Right cardiac atrium (tissue), 5 donors: ENCODE results near the gene WWOX. TPM values are rescaled to one million over a fixed set of nuclear protein-coding genes. Genes with fewer than 3 reads are reported as not detected.

Experiments
- ATAC-seq, 2 donors: fragments of 200-7000 bp; cut with Tn5 transposase; one replicate each; pipeline versions ENCODE4 v1.8.0 to v1.9.1; 2020; ENCODE audit warnings: moderate library complexity in 2 of 2, mild to moderate bottlenecking in 1 of 2
- DNase-seq, 3 donors: peaks; one replicate each; pipeline ENCODE4 v3.0.0-alpha.2; 2020
- H3K27ac ChIP-seq: one replicate; pipeline ENCODE4 v1.5.1; 2013; ENCODE audit warnings: mild to moderate bottlenecking, low read length, control low read depth, moderate library complexity
- H3K27me3 ChIP-seq: one replicate; pipeline ENCODE4 v1.6.1; 2013; ENCODE audit not compliant: control insufficient read depth, insufficient read depth
- H3K4me1 ChIP-seq: one replicate; pipeline ENCODE4 v1.6.1; 2013; ENCODE audit warnings: low read length; ENCODE audit not compliant: control insufficient read depth, insufficient read depth
- H3K4me3 ChIP-seq: one replicate; pipeline ENCODE4 v1.5.1; 2013; ENCODE audit warnings: low read length, control low read depth
- H3K9me3 ChIP-seq: one replicate; pipeline ENCODE4 v1.6.1; 2013; ENCODE audit warnings: low read length; ENCODE audit not compliant: control insufficient read depth
- WGBS: extraction: QIAGEN DNeasy Blood & Tissue Kit; methylation state at CpG from one replicate; pipeline ENCODE4 v1.1.7; 2013; 5-methylcytosine and 5-hydroxymethylcytosine counted together
- intact Hi-C, 4 donors: fragments of 100-400 bp; cut with DNase I; formaldehyde crosslinking; loops; one replicate each; pipeline versions ENCODE4 v1.11.0 to v1.14.0; 2022 to 2023
- polyA plus RNA-seq: library from polyadenylated mRNA; stranded (reverse); fragments of 200-250 nt; gene quantifications from one replicate; pipeline ENCODE4 v1.2.3, GENCODE V29; 2013
- total RNA-seq, 4 donors: library from RNA; stranded (reverse); fragmentation: NEBNext Ultra II Directional; extraction: Animal tissue kit (Norgen Biotek cat#: 25700); gene quantifications; one replicate each; pipeline ENCODE4 v1.2.1, GENCODE V29; 2021
- donor health status: healthy with polysubstance abuse.
- donor health status: DM: no; HTN: yes; CAD: no.
- donor health status: DM: no; HTN: no; CAD: no.
- donor health status: DM: no; HTN: yes; CAD: no; lungs with severe emphysema.
- donor health status: DM: yes; HTN: yes; CAD: no.

Gene WWOX
- total and polyA plus RNA-seq, 5 donors, result 6.0 to 14.9 (median 13.1) TPM

DNA sequence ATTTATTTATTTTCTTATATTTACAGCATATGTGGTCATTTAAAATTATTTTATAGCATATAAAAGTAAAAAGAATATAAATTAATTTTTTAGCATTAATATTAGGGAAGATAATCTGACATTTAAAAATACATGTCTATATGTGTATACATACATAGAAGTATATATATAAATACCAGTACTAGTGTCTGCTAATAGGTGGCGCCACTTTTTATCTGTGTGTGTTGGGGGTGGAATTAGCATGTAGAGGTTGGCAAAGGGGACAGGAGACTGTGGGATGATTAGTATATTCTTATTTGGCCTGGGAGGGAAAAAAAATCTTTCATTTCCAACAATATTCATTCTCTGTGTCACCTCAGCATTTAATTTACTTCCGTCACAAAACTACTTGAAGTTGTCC is 359.1 kb downstream of the WWOX start:
- intact Hi-C loops, result no loop called here
- Histone ChIP-seq H3K4me1 (peaks cover 3% of the 10 kb centered on the region), H3K27me3 (no peaks in the 10 kb centered on the region), H3K9me3 (no peaks in the 10 kb centered on the region), H3K27ac (no peak overlapping the region), H3K4me3 (no peak overlapping the region)
- ATAC-seq (no peak), DNase-seq (no peak)
- WGBS, result 98% methylated on average over 2 of the region's 2 CpGs

DNA sequence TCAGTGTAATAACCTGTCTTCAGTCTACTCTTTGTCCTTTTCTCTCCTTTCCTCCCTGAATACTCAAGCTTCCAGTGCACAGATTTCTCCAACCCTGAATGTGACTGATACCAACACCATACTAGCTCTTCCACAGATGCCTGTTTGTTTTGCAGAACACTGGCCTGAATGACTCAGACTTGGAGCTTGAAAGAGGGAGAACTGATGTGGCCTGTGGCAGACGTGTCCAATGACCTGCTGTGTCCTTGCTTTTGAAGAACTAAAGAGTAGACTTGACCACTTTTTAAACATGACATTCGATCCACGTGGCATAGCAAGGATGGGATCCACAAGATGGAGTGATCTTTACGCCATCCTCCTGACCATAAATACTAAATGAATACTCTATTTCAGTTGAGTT is 361.0 kb downstream of the WWOX start:
- WGBS, result 93% methylated on average over 4 of the region's 4 CpGs
- Histone ChIP-seq H3K4me1 (peaks cover 3% of the 10 kb centered on the region), H3K4me3 (no peak overlapping the region), H3K9me3 (no peaks in the 10 kb centered on the region), H3K27ac (no peak overlapping the region), H3K27me3 (no peaks in the 10 kb centered on the region)
- no peak for DNase-seq
- ATAC-seq, result no peak
- intact Hi-C loops, result no loop called here

DNA sequence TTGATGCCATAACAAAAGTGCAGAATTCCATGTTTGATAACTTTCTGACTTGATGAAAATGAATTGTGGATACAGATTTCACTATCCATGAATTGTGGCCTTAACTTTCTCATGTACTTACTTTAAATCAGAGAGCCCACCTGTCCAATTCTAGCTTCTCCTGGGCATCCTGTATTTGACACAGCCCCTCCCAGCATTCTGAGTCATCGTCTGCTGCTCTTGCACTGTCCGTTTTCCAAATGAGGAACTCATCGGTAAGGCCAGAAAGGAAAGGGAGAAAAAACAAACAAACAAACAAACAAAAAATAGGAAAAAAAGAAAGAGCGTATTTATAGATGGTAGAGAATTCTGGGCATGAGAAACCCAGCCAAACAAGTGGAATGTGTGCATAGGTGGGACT is 361.6 kb downstream of the WWOX start:
- no peak overlapping the region for H3K27ac ChIP-seq
- H3K4me1 ChIP-seq, result no peaks in the 10 kb centered on the region
- H3K9me3 ChIP-seq, result no peaks in the 10 kb centered on the region
- H3K27me3 ChIP-seq, result no peaks in the 10 kb centered on the region
- no peak for DNase-seq
- H3K4me3 ChIP-seq, result no peak overlapping the region
- no peak for ATAC-seq
- WGBS, result 79% methylated on average over 4 of the region's 4 CpGs
- intact Hi-C loops, result no loop called here

DNA sequence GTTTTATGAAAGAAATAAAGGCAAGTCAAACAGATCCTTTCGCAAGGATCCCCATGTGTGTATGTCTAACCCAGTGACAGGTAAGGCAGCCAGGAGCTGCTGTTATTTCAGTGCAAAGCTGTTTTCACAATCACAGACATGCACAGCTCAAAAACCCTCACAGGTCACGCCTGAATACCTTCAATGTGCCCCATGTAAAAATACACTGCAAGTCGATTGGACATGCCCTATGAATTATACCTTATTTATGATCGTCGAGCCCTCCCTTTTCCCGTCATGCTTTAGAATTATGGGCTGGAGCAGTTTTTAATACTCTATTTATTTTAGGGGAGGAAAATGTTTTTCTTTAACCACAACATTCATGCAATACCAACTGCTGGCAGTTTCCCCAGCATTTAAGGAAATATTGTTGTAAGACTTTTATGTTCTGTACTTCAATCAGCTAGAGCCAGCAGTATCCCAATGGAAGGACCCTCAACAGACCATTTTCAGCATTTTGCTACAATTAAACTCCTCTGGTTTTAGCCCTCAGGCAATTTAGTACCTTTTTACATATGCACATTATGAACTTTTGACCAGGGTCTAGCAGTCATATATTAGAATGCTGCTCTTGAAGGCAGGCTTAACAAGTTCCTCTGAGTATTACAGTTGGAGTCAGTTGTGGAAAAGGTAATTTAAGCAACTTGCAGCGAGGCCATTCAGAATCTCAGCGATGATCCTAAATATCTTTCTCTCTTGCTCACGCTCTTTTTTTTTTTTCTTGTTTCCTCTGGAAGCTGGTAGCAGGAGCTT is 362.2 kb downstream of the WWOX start:
- H3K27ac ChIP-seq, result no peak overlapping the region
- H3K9me3 ChIP-seq, result no peaks in the 10 kb centered on the region
- no peak for ATAC-seq
- intact Hi-C loops, result no loop called here
- no peak for DNase-seq
- WGBS, result 91% methylated on average over 9 of the region's 9 CpGs
- H3K4me3 ChIP-seq, result no peak overlapping the region
- no peaks in the 10 kb centered on the region for H3K27me3 ChIP-seq
- no peaks in the 10 kb centered on the region for H3K4me1 ChIP-seq

- intact Hi-C loops, result no loop called here
- H3K27me3 ChIP-seq, result no peaks in the 10 kb centered on the region
- 89% methylated on average over 24 of the region's 24 CpGs for WGBS
- no peak overlapping the region for H3K27ac ChIP-seq
- DNase-seq (no peak), ATAC-seq (no peak)
- H3K9me3 ChIP-seq, result no peaks in the 10 kb centered on the region
- no peak overlapping the region for H3K4me3 ChIP-seq
- no peaks in the 10 kb centered on the region for H3K4me1 ChIP-seq
Measured at GRCh38 chr16:78462288-78463208, 363.1 kb downstream of the WWOX start.

DNA sequence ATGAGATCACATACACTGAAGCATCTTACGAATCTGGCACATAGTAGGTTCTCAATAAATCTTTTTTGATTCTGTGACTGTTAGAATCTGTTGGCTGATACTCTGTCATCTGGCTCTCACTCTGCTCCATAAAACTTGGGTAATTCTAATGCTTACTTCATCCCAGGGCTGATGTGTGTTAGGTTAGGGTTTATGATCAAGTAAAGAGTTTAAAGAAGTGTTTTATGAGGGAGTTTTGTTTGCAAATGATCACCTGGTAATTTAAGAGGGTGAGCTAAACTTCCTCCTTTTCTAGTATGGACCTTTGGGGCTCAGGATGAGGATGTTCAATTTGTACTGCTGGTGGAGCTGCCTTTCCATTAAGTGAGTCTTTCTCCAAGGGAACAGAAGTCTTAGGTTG is 364.1 kb downstream of the WWOX start:
- H3K27ac ChIP-seq, result no peak overlapping the region
- ATAC-seq (no peak), DNase-seq (no peak)
- no peaks in the 10 kb centered on the region for H3K9me3 ChIP-seq
- 73% methylated on average over 1 of the region's 1 CpG for WGBS
- H3K27me3 ChIP-seq, result no peaks in the 10 kb centered on the region
- intact Hi-C loops, result no loop called here
- H3K4me1 ChIP-seq, result no peaks in the 10 kb centered on the region
- no peak overlapping the region for H3K4me3 ChIP-seq

DNA sequence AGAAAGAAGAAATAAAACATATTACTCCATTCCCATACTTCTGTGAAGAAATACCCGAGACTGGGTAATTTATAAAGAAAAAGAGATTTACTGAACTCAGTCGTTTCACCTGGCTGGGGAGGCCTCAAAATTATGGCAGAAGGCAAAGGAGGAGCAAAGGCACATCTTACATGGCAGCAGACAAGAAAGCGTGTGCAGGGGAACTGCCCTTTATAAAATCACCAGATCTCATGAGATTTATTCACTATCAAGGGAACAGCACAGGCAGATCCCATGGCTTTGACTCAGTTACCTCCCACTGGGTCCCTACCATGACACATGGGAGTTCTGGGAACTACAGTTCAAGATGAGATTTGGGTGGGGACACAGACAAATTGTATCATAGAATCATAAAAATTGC is 365.4 kb downstream of the WWOX start:
- intact Hi-C loops, result no loop called here

DNA sequence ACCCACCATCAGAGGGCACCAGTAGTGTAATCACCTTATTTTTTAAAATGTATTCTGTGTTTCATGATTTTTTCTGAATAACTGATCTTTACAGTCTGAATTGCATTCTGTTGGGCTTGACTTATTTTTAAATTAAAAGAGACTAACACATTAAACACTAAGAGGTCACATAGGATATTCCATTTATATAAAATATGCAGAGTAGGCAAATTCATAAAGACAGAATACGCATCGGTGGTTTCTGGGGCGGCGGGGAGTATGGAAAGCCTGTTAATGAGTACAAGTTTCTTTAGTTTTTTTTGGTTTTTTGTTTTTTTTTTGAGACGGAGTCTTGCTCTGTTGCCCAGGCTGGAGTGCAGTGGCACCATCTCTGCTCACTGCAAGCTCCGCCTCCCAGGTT is 366.3 kb downstream of the WWOX start:
- no peak for DNase-seq
- Histone ChIP-seq H3K27ac (no peak overlapping the region), H3K27me3 (no peaks in the 10 kb centered on the region), H3K4me3 (no peak overlapping the region), H3K4me1 (no peaks in the 10 kb centered on the region), H3K9me3 (no peaks in the 10 kb centered on the region)
- WGBS, result 98% methylated on average over 6 of the region's 6 CpGs
- ATAC-seq, result no peak
- intact Hi-C loops, result no loop called here

More for the DNA sequence above, 365.4 kb downstream of the WWOX start:
- Histone ChIP-seq H3K9me3 (no peaks in the 10 kb centered on the region), H3K27ac (no peak overlapping the region), H3K27me3 (no peaks in the 10 kb centered on the region), H3K4me1 (no peaks in the 10 kb centered on the region), H3K4me3 (no peak overlapping the region)
- ATAC-seq, result no peak
- WGBS, result 93% methylated on average over 3 of the region's 3 CpGs
- DNase-seq, result no peak

- Histone ChIP-seq H3K27me3 (no peaks in the 10 kb centered on the region), H3K4me1 (no peaks in the 10 kb centered on the region), H3K4me3 (no peak overlapping the region), H3K9me3 (no peaks in the 10 kb centered on the region), H3K27ac (no peak overlapping the region)
- 95% methylated on average over 4 of the region's 4 CpGs for WGBS
- DNase-seq, result no peak
- ATAC-seq, result no peak
- intact Hi-C loops, result no loop called here
Measured at GRCh38 chr16:78469787-78470186, 370.3 kb downstream of the WWOX start.

DNA sequence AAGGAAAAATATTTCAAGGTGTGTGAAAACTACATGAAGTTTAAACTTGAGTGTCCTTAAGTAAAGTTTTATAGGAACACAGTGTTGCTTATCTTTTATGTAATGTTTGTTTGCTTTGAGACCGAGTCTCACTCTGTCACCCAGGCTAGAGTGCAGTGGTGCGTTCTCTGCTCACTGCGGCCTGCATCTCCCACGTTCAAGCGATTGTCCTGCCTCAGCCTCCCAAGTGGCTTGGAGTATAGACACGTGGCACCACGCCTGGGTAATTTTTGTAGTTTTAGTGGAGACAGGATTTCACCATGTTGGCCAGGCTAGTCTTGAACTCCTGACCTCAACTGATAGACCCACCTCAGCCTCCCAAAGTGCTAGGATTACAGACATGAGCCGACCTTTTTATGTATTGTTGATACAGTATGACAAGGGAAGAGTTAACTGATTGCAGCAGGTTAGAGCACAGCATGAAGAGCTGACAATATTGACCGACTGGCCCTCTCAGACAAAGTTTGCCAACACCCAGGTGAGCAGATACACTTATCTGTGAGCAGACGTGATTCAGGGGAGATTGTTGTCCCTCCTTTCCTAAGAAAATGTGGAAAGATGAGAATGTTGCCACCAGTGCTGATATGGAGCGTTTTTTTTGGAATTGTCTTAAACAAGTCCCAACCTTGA is 373.7 kb downstream of the WWOX start:
- intact Hi-C loops, result no loop called here
- H3K27ac ChIP-seq, result no peak overlapping the region
- no peak for ATAC-seq
- no peak overlapping the region for H3K4me3 ChIP-seq
- no peaks in the 10 kb centered on the region for H3K27me3 ChIP-seq
- DNase-seq, result no peak
- H3K9me3 ChIP-seq, result no peaks in the 10 kb centered on the region
- WGBS, result 85% methylated on average over 11 of the region's 11 CpGs
- H3K4me1 ChIP-seq, result no peaks in the 10 kb centered on the region

DNA sequence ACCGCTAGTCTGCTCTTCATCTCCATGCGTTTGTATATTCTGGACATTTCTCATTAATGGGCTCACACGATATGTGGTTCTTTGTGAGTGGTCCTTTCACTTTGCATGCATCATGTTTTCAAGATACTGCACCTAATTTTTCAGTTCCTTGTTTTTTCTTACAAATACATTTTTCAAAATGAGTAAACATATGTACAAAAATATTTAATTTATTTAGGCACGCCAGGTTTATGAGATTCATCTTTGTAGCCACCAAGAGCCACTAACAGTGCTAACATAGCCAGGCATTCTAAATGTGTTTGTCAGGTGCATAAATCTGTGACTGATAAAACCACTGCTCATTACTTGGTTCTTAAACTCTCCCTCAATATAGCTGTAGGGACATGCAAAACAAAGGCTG is 375.3 kb downstream of the WWOX start:
- DNase-seq (no peak), ATAC-seq (no peak)
- intact Hi-C loops, result no loop called here
- no peak overlapping the region for H3K27ac ChIP-seq
- no peak overlapping the region for H3K4me3 ChIP-seq
- no peaks in the 10 kb centered on the region for H3K27me3 ChIP-seq
- H3K9me3 ChIP-seq, result no peaks in the 10 kb centered on the region
- no peaks in the 10 kb centered on the region for H3K4me1 ChIP-seq
- 96% methylated on average over 4 of the region's 4 CpGs for WGBS
